ENCODE measurements around the gene GNAT1. TPM values are rescaled to one million over a fixed set of nuclear protein-coding genes. Genes with fewer than 3 reads are reported as not detected.
A peak's percentile ranks its signal among the peaks of the same experiment; 100 is the strongest.

GNAT1 gene
- total and polyA plus RNA-seq, 2 of the 13 experiments (the other 11 are each of a cell fraction or from before 2014, with no cell fraction given), result 0.15 TPM; not detected in 1

DNA sequence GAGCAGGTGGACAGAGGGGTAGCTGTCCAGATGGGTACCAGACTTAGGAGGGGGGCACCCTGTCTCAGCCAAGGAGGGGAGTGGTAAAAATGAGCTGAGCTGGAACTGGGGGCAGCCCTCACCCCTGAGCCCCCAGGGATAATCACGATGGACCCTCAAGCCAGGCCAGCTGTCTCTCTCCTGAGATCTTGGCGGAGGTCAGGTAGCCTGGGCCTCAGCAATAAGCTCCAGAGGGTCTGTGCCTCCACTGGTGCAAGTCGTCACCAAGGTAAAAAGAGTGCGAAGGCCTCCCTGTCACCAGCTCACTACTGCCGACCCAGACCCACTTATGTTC lies 18.7 kb downstream of the GNAT1 start:
- ATAC-seq (no peak), DNase-seq (ENCODE audit: low spot score) (no peak), FAIRE-seq (no peak)
- Histone ChIP-seq H3K9me3 (ENCODE audit: low read length) (no peaks in the 10 kb centered on the region), H3K36me3 (replicated peaks in 1 of 2; ENCODE audit: control insufficient read depth in 1 of 2, insufficient read depth in 2 of 2, low read length in 2 of 2) (peaks cover under 1 to 18% of the 10 kb centered on the region in 2 experiments; a peak in 4 of 5 replicates), H3K4me2 (ENCODE audit: low read depth, low read length) (peak overlapping the region; percentile 79), H3K27ac (ENCODE audit: extremely low read length, insufficient read depth, low read length) (peak overlapping the region; percentile 99), H3K27me3 (ENCODE audit: control insufficient read depth in 1 of 2, insufficient read depth in 2 of 2, low read length in 2 of 2) (no peaks in the 10 kb centered on the region), H3K79me2 (ENCODE audit: insufficient read depth, low read length) (peaks cover 51% of the 10 kb centered on the region), H3K4me1 (ENCODE audit: insufficient read depth, low read length) (peaks cover 83% of the 10 kb centered on the region), H3K4me3 (replicated peaks in 1 of 3; ENCODE audit: insufficient read depth in 1 of 3, low read depth in 2 of 3, low read length in 3 of 3) (peak overlapping the region in 1 of 3 experiments; percentile 61; a peak in 2 of 6 replicates), H4K20me1 (ENCODE audit: insufficient read depth, low read length) (peaks cover 4% of the 10 kb centered on the region; the same call in 1 of the 2 replicates), H2AFZ (ENCODE audit: low read length) (no peak overlapping the region), H3K9ac (ENCODE audit: insufficient read depth, low read depth, low read length) (peak overlapping the region; percentile 74)
- 36% methylated on average over 4 of the region's 5 CpGs for WGBS (ENCODE audit: low lambda C conversion rate)
- intact Hi-C loops (cut with micrococcal nuclease; ENCODE audit: unreplicated experiment), result loop anchor here (1.0 kb wide), 1 partner anchor 15 kb away; no protein-coding TSS in a partner anchor
- CTCF ChIA-PET (ENCODE audit: low intra/inter-chr PET ratio, low total read pairs), result interaction anchor here (2.7 kb wide), 1 partner anchor 15 kb away, joined by 15 read pairs; no protein-coding TSS in a partner anchor
- POLR2A ChIA-PET, result interaction anchor here (0.6 to 16.5 kb wide), 15 partner anchors 5 to 127 kb away, joined by 3 to 844 read pairs (median 16); partner anchors contain the start of genes GNAI2, HYAL1, HYAL3 and NAA80
- in situ Hi-C loops (cut with HindIII; ENCODE audit: extremely low pct_ligation_motif_present, low pct_unique_long_range_greater_than_20kb), result no loop called here
- TSS peak; percentile 76 for BruUV-seq (replicated peaks)
- no peak for TF ChIP-seq ZNF883 (CRISPR knock-in tag; IDR thresholded peaks at IDR 0.05; ENCODE audit: not compliant biosample characterization)
- TF ChIP-seq ZNF709 (CRISPR knock-in tag; IDR thresholded peaks at IDR 0.05), result peak; percentile 21; the same call in 1 of the 2 replicates
- 0 out of 2 replicates have a peak, but pooled peaks have one; percentile 2 for TF ChIP-seq NR1H2 (CRISPR knock-in tag; IDR thresholded peaks at IDR 0.05; ENCODE audit: borderline replicate concordance, low read depth)
- TF ChIP-seq, protein P1, sequence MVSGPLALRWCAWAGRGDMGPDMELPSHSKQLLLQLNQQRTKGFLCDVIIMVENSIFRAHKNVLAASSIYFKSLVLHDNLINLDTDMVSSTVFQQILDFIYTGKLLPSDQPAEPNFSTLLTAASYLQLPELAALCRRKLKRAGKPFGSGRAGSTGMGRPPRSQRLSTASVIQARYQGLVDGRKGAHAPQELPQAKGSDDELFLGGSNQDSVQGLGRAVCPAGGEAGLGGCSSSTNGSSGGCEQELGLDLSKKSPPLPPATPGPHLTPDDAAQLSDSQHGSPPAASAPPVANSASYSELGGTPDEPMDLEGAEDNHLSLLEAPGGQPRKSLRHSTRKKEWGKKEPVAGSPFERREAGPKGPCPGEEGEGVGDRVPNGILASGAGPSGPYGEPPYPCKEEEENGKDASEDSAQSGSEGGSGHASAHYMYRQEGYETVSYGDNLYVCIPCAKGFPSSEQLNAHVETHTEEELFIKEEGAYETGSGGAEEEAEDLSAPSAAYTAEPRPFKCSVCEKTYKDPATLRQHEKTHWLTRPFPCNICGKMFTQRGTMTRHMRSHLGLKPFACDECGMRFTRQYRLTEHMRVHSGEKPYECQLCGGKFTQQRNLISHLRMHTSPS (CRISPR knock-in tag; IDR thresholded peaks at IDR 0.05; ENCODE audit: low read depth), result no peak
- TF ChIP-seq ATF7-NPFF (CRISPR knock-in tag; IDR thresholded peaks at IDR 0.05; ENCODE audit: low read depth), result 0 out of 2 replicates have a peak, but pooled peaks have one; percentile 21
- TF ChIP-seq ZNF543 (CRISPR knock-in tag; IDR thresholded peaks at IDR 0.05), result no peak; the same call in 1 of the 2 replicates
- no peak for TF ChIP-seq KDM3A (CRISPR knock-in tag; IDR thresholded peaks at IDR 0.05; ENCODE audit: low read depth)
- TF ChIP-seq, protein P2, sequence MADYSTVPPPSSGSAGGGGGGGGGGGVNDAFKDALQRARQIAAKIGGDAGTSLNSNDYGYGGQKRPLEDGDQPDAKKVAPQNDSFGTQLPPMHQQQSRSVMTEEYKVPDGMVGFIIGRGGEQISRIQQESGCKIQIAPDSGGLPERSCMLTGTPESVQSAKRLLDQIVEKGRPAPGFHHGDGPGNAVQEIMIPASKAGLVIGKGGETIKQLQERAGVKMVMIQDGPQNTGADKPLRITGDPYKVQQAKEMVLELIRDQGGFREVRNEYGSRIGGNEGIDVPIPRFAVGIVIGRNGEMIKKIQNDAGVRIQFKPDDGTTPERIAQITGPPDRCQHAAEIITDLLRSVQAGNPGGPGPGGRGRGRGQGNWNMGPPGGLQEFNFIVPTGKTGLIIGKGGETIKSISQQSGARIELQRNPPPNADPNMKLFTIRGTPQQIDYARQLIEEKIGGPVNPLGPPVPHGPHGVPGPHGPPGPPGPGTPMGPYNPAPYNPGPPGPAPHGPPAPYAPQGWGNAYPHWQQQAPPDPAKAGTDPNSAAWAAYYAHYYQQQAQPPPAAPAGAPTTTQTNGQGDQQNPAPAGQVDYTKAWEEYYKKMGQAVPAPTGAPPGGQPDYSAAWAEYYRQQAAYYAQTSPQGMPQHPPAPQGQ (CRISPR knock-in tag; IDR thresholded peaks at IDR 0.05; ENCODE audit: borderline replicate concordance), result no peak
- TF ChIP-seq CHCHD3 (CRISPR knock-in tag; IDR thresholded peaks at IDR 0.05), result 0 out of 2 replicates have a peak, but pooled peaks have one; percentile 48
- TF ChIP-seq ELF4 (CRISPR knock-in tag; IDR thresholded peaks at IDR 0.05; ENCODE audit: borderline replicate concordance), result no peak
- TF ChIP-seq ZNF350 (CRISPR knock-in tag; IDR thresholded peaks at IDR 0.05; ENCODE audit: borderline replicate concordance, low read depth), result peak; percentile 6; the same call in 1 of the 2 replicates
- TF ChIP-seq ZNF12 (CRISPR knock-in tag; IDR thresholded peaks at IDR 0.05), result no peak
- TF ChIP-seq HMG20A (CRISPR knock-in tag; IDR thresholded peaks at IDR 0.05; ENCODE audit: borderline replicate concordance), result no peak
- TF ChIP-seq, protein P3, sequence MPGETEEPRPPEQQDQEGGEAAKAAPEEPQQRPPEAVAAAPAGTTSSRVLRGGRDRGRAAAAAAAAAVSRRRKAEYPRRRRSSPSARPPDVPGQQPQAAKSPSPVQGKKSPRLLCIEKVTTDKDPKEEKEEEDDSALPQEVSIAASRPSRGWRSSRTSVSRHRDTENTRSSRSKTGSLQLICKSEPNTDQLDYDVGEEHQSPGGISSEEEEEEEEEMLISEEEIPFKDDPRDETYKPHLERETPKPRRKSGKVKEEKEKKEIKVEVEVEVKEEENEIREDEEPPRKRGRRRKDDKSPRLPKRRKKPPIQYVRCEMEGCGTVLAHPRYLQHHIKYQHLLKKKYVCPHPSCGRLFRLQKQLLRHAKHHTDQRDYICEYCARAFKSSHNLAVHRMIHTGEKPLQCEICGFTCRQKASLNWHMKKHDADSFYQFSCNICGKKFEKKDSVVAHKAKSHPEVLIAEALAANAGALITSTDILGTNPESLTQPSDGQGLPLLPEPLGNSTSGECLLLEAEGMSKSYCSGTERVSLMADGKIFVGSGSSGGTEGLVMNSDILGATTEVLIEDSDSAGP (CRISPR knock-in tag; IDR thresholded peaks at IDR 0.05; ENCODE audit: borderline replicate concordance), result 0 out of 2 replicates have a peak, but pooled peaks have one; percentile 3
- TF ChIP-seq EP300 (IDR thresholded peaks at IDR 0.05; ENCODE audit: low read depth in 2 of 2, low read length in 2 of 2), result no peak
- no peak for TF ChIP-seq EP300 (CRISPR knock-in tag; IDR thresholded peaks at IDR 0.05; ENCODE audit: borderline replicate concordance)
- no peak for TF ChIP-seq PAWR (CRISPR knock-in tag; IDR thresholded peaks at IDR 0.05; ENCODE audit: borderline replicate concordance)
- TF ChIP-seq ZNF737 (CRISPR knock-in tag; IDR thresholded peaks at IDR 0.05; ENCODE audit: borderline replicate concordance), result 0 out of 2 replicates have a peak, but pooled peaks have one; percentile 49
- 0 out of 2 replicates have a peak, but pooled peaks have one; percentile 14 for TF ChIP-seq NFKBIZ (CRISPR knock-in tag; IDR thresholded peaks at IDR 0.05)

Measured in HepG2 (cell line).